HG03280 (cell line): Measurements from ENCODE around the gene USP44.
"Not testable (repeated sequence)": the region's sequence is repeated elsewhere in the genome, so short reads cannot be mapped to it uniquely, and the experiment has no call there.

Source experiments
- ATAC-seq: cut with Tn5 transposase; IDR thresholded peaks from one replicate; pipeline ENCODE4 v1.9.1; 2021; ENCODE audit warnings: mild to moderate bottlenecking, moderate library complexity; ENCODE audit not compliant: unreplicated experiment

USP44 gene

DNA sequence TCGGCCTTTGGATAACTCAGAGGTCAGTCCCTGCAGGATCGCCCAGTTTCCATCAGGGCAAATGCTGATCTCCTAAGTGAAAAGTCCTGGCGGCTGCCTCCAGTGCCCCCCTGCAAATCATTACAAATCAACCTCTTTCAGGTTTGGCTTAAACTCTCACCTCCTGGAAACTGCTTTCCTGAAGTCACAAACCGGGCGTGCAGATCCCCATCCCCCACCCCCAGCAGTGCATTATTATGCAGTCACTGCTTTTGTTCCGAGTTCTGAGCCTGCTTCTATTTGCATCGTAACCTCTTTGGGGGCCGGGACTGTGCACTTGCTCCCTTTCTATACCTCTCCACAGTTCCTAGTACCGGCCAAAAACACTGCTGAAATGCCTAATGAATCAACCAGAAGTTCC, at the start of gene USP44:
TSS of gene USP44 (minus strand) at position 172 of the 400 bp plus-strand sequence. CDS start 17,220 bp downstream, outside the sequence.
- ATAC-seq, result no peak

- no peak for ATAC-seq
Observed at GRCh38 chr12:95600567-95600966, 49.3 kb upstream of the USP44 start.

GRCh38 chr12:95599880-95600279, 48.6 kb upstream of the USP44 start:
- ATAC-seq, result no peak

GRCh38 chr12:95594136-95594535, 42.9 kb upstream of the USP44 start:
- ATAC-seq, result no peak

DNA sequence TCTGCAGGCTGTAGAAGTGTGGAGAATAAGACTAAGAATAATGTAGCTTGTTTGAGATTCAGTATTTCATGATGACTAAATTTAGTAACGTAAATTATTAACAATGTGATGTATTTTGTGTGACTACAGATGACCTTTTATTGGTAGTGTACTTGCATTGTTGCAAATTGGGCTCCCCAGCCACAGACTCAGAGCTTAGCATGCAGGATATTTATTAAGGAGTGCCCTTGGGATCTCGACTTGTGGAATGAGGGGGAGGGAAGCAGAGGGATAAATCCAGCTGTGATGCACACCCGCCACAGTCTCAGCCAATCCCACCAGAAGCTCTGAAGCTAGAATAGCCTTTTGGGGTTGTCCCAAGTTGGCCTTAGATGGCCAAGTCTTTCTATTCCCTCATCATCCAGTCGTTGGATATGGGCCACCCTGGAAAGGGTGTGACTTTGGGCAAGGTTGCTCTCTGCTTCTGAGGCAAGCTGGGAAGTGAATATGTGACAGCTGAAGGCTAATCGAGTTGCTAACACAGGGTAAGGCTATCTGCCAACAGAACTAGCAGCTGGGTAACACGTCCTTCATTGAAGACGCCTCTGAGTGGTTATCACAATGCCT, 42.1 kb upstream of the USP44 start:
- ATAC-seq, result no peak

DNA sequence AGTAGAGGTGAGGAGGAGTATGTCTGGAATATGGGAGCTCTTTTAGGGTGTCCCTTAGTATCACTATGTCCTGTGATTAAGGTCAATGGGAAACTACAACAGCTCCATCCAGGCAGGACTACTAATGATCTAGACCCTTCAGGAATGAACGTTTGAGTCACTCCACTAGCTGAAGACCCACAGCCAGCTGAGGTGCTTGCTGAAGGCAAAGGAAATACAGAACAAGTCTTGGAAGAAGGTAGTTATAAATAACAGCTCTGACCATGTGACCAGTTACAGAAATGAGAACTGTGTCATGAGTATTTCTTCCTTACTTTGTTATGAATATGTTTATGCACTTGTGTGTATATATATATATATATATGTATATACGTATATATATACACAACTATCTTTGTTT, 40.5 kb upstream of the USP44 start:
- no peak for ATAC-seq

GRCh38 chr12:95590775-95591174, 39.5 kb upstream of the USP44 start:
- ATAC-seq, result no peak

GRCh38 chr12:95583933-95584332, 32.7 kb upstream of the USP44 start:
- no peak for ATAC-seq

- no peak for ATAC-seq
Observed at GRCh38 chr12:95582230-95583058, 31.2 kb upstream of the USP44 start.

GRCh38 chr12:95577820-95578219, 26.5 kb upstream of the USP44 start:
- no peak for ATAC-seq

DNA sequence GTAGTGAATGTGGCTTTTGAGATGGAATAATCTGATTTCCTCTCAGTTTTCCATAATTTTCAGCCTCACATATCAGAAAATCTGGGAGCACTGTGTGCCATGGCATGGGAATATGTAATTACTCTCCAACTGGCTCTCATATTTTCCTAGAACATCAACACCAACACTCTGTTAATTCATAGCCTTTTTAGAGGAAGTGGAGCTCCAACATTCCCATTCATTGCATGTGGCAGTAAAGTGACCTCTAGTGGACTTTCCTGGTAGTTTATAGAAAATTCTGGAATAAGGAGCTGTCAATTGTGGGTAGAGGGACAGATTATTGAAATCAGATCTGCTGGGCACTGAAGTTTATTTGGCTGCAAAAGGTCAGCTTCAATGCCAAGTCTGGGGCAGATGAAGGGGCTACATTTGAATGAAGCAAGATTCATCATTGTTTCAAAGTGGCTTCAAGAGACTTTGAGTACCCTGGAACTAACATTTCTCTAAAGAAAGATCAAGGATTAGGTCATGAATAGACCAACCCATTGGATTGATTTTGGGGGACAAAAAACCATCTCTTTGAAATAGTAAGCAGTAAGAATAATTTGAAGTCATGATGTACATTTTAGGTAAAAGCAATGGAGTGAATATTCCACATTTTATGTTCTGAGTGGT, 23.6 kb upstream of the USP44 start:
- no peak for ATAC-seq

GRCh38 chr12:95573951-95574576, 22.8 kb upstream of the USP44 start:
- no peak for ATAC-seq

- no peak for ATAC-seq
Observed at GRCh38 chr12:95571369-95571768, 20.1 kb upstream of the USP44 start.

DNA sequence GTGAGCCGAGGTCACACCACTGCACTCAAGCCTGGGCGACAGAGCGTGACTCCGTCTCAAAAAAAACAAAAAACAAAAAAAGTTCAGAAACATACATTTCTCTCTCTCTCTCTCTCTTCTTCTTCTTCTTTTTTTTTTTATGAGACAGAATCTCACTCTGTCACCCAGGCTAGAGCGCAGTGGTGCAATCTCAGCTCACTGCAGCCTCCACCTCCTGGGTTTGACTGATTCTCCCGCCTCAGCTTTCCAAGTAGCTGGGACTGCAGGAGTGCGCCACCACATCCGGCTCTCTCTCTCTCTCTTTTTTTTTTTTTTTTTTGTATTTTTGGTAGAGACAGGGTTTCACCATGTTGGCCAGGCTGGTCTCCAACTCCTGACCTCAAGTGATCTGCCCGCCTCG, 16.8 kb upstream of the USP44 start:
- ATAC-seq, result not testable (repeated sequence)

GRCh38 chr12:95557625-95558024, 6.3 kb upstream of the USP44 start:
- no peak for ATAC-seq

DNA sequence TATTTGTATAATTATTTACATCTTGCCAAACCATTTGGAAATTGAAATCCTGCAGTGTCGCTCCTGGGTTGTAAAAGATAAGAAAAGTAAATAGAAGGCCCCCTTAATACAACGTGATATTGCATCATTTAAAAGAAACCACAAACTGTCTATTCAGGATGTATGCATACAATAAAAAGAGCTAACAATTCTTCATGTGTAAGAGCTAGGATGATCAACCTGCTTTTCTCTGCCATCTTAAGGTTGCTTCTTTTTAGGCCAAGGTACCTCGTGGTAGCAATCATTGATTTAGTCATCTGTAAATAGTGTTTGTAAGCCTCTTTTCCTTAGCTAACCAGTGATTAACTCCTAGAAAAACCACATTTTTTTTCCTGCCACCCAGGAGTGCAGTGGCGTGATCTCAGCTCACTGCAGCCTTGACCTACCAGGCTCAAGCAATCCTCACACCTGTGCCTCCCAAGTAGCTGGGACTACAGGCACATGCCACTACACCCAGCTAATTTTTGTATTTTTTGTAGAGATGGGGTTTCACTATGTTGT, 3.3 kb upstream of the USP44 start:
- ATAC-seq, result no peak

DNA sequence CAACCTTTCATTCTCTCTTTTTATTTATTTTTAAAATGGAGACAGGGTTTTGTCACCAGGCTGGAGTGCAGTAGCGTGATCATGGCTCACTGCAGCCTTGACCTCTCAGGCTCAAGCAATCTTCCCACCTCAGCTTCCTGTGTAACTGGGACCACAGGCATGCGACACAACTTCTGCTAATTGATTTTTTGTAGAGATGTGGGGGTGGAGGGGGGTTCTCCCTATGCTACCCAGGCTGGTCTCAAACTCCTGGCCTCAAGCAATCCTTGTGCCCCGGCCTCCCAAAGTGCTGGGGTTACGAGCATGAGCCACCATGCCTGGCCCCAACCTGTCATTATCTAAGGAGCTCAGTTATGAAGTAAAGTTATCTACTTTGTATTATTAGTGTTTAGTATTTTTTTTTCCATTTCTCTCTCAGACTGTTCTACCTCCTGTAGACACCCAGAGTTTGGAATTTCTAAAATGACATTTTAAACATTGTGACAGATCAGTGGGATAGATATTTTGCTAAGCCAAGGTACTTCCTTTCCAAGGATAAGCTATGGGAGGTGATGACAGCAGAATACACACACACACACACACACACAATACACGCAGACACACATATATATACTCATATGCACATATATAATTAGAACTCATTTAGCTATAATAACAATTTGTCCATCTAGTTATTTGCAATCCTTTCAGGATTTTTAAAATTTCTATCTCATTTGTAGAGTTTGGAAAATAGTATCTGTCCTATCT, 2.1 kb upstream of the USP44 start:
- no peak for ATAC-seq

GRCh38 chr12:95551913-95552516, 739 bp upstream of the USP44 start:
- ATAC-seq, result no peak

DNA sequence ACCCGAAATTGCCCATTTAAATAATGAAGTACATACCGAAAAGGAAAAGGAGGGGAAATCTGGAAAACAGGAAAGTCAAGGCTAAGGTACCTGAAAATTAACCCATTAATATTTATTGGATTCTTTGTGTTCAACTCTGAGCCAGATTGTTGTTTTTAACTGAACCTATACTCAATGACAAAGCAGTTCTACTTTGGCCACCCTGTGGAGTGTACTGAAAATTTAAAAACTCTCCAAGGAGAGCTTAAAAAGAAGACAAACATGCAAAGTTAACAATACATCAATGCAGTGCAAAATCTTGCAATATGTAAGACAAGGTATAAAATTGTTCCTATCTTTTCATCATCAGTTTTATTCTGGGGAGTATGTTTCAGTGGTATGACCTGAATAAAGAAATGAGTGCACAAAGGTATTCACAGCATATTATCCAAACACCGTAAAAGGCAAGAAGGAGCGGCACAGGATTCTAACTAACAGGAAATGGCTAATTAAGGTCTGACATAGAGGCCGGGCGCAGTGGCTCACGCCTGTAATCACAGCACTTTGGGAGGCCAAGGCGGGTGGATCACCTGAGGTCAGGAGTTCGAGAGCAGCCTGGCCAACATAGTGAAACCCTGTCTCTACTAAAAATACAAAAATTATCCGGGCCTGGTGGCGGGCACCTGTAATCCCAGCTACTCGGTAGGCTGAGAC, 1.7 kb downstream of the USP44 start:
- no peak for ATAC-seq
